CD14-positive monocyte (primary cell): ENCODE measurements around the gene RNF151. TPM values are rescaled to one million over a fixed set of nuclear protein-coding genes. Genes with fewer than 3 reads are reported as not detected.

Source experiments
- DNase-seq, 3 donors: peaks; one replicate each; pipeline ENCODE4 v3.0.0-alpha.2; 2011 to 2022
- H2AFZ ChIP-seq: 2 replicates; pipeline ENCODE4 v1.6.0; 2012; ENCODE audit warnings: mild to moderate bottlenecking, low read depth, low read length, inconsistent platforms; ENCODE audit not compliant: insufficient read depth, poor library complexity, severe bottlenecking
- H3K27ac ChIP-seq, 2 donors: 1 replicate in 1 of 2; 2 replicates in 1 of 2; pipeline ENCODE4 v1.5.1; 2012 to 2013; ENCODE audit warnings: low read length in 2 of 2, control low read depth in 1 of 2, inconsistent platforms in 1 of 2, low read depth in 1 of 2, mild to moderate bottlenecking in 1 of 2
- H3K27me3 ChIP-seq, 2 donors: one replicate each; pipeline versions ENCODE4 v1.6.0 to v1.6.1; 2011 to 2013; ENCODE audit warnings: low read length in 2 of 2; ENCODE audit not compliant: control insufficient read depth in 2 of 2, insufficient read depth in 2 of 2
- H3K36me3 ChIP-seq, 2 donors: replicated peaks in 1 of 2; 1 replicate in 1 of 2; 2 replicates in 1 of 2; pipeline versions ENCODE4 v1.5.1 to v1.6.1; 2012 to 2013; ENCODE audit warnings: low read length in 2 of 2, control low read depth in 1 of 2, inconsistent platforms in 1 of 2, mild to moderate bottlenecking in 1 of 2; ENCODE audit not compliant: insufficient read depth in 2 of 2, control insufficient read depth in 1 of 2
- H3K4me1 ChIP-seq, 2 donors: 1 replicate in 1 of 2; 2 replicates in 1 of 2; pipeline versions ENCODE4 v1.5.1 to v1.6.1; 2012 to 2013; ENCODE audit warnings: low read length in 2 of 2, control low read depth in 1 of 2, inconsistent platforms in 1 of 2, mild to moderate bottlenecking in 1 of 2, moderate library complexity in 1 of 2; ENCODE audit not compliant: insufficient read depth in 2 of 2, control insufficient read depth in 1 of 2
- H3K4me2 ChIP-seq: replicated peaks from 2 replicates; pipeline ENCODE3; 2012; ENCODE audit warnings: low read length, moderate library complexity, mild to moderate bottlenecking; ENCODE audit not compliant: poor library complexity, severe bottlenecking; ENCODE audit errors: extremely low read depth
- H3K4me3 ChIP-seq, 3 experiments: fragments of 200-600 bp in 1 of 3; sonication (generic) in 1 of 3; replicated peaks in 1 of 3; 1 replicate in 2 of 3; 2 replicates in 1 of 3; pipeline ENCODE4 v1.5.1; 2011 to 2013; ENCODE audit warnings: low read length in 3 of 3, mild to moderate bottlenecking in 3 of 3, control low read depth in 2 of 3, low read depth in 2 of 3, inconsistent platforms in 1 of 3, moderate library complexity in 1 of 3
- H3K79me2 ChIP-seq: 2 replicates; pipeline ENCODE4 v1.6.0; 2012; ENCODE audit warnings: mild to moderate bottlenecking, control low read depth, inconsistent platforms, low read length, moderate library complexity; ENCODE audit not compliant: insufficient read depth
- H3K9ac ChIP-seq: 2 replicates; pipeline ENCODE4 v1.6.0; 2017; ENCODE audit warnings: low read length, mild to moderate bottlenecking; ENCODE audit not compliant: insufficient read depth, poor library complexity, severe bottlenecking
- H3K9me3 ChIP-seq, 2 donors: replicated peaks in 1 of 2; 1 replicate in 1 of 2; 2 replicates in 1 of 2; pipeline versions ENCODE4 v1.5.1 to v1.6.1; 2012 to 2013; ENCODE audit warnings: low read length in 2 of 2, control low read depth in 1 of 2; ENCODE audit not compliant: control insufficient read depth in 1 of 2, insufficient read depth in 1 of 2
- H4K20me1 ChIP-seq: 2 replicates; pipeline ENCODE4 v1.6.0; 2012; ENCODE audit warnings: mild to moderate bottlenecking, low read length, control low read depth, moderate library complexity; ENCODE audit not compliant: insufficient read depth
- H3K27ac Mint-ChIP-seq, 7 donors: one replicate each; pipeline ENCODE4 v1.8.0; 2020; ENCODE audit warnings: mild to moderate bottlenecking in 7 of 7, mixed read lengths in 7 of 7, moderate library complexity in 6 of 7, inconsistent platforms in 2 of 7
- H3K27me3 Mint-ChIP-seq, 3 donors: one replicate each; pipeline ENCODE4 v1.8.0; 2021 to 2022; ENCODE audit warnings: low read depth in 3 of 3, mild to moderate bottlenecking in 3 of 3, mixed read lengths in 3 of 3, moderate library complexity in 3 of 3, inconsistent platforms in 1 of 3
- H3K36me3 Mint-ChIP-seq, 2 donors: one replicate each; pipeline ENCODE4 v1.8.0; 2020; ENCODE audit warnings: mixed read lengths in 2 of 2, inconsistent platforms in 1 of 2, mild to moderate bottlenecking in 1 of 2
- H3K4me1 Mint-ChIP-seq: one replicate; pipeline ENCODE4 v1.8.0; 2020; ENCODE audit warnings: mild to moderate bottlenecking, mixed read lengths
- H3K4me3 Mint-ChIP-seq, 2 donors: one replicate each; pipeline ENCODE4 v1.8.0; 2020; ENCODE audit warnings: mild to moderate bottlenecking in 2 of 2, mixed read lengths in 2 of 2, moderate library complexity in 1 of 2
- H3K9me3 Mint-ChIP-seq, 7 donors: one replicate each; pipeline ENCODE4 v1.8.0; 2020 to 2022; ENCODE audit warnings: mixed read lengths in 7 of 7, mild to moderate bottlenecking in 6 of 7, moderate library complexity in 6 of 7, inconsistent platforms in 2 of 7
- CTCF ChIP-seq: fragments of 200-600 bp; IDR thresholded peaks from one replicate; pipeline ENCODE4 v1.8.0; 2022; ENCODE audit warnings: antibody characterized with exemption, mild to moderate bottlenecking
- WGBS: methylation state at CpG from one replicate; pipeline ENCODE4 v1.1.5; 2013; ENCODE audit warnings: missing lambda C conversion rate; ENCODE audit not compliant: insufficient coverage; 5-methylcytosine and 5-hydroxymethylcytosine counted together
- intact Hi-C, 2 donors: fragments of 100-400 bp; cut with micrococcal nuclease; formaldehyde crosslinking; loops; one replicate each; pipeline versions ENCODE4 v1.15.0 to v1.15.1; 2023
- polyA plus RNA-seq, 3 donors: library from polyadenylated mRNA; depleted of rRNA in 1 of 3; unstranded in 2 of 3; stranded (reverse) in 1 of 3; fragments of 300-500 nt in 2 of 3; fragments of >200 nt in 1 of 3; fragmentation: Illumina TruSeq in 2 of 3; gene quantifications; 1 replicate in 2 of 3; 2 replicates in 1 of 3; pipeline ENCODE4 v1.2.3, GENCODE V29; 2012 to 2021

The RNF151 gene
- polyA plus RNA-seq, 3 donors, result not detected

GRCh38 chr16:2001456-2002355, 35.0 kb downstream of the RNF151 start:
- no peak for TF ChIP-seq CTCF
- peaks cover 43 to 65% of the 10 kb centered on the region in 2 donors for H3K36me3 Mint-ChIP-seq
- Histone ChIP-seq H3K36me3 (peaks cover 54 to 68% of the 10 kb centered on the region in 2 donors), H3K27me3 (no peaks in the 10 kb centered on the region), H3K4me1 (peaks cover 8 to 28% of the 10 kb centered on the region in 2 donors), H3K9ac (no peak overlapping the region), H3K4me3 (no peak overlapping the region), H3K9me3 (no peaks in the 10 kb centered on the region), H3K4me2 (no peak overlapping the region), H4K20me1 (peaks cover 47% of the 10 kb centered on the region), H3K27ac (no peak overlapping the region), H3K79me2 (peaks cover 32% of the 10 kb centered on the region), H2AFZ (no peak overlapping the region)
- H3K4me1 Mint-ChIP-seq, result peaks cover 20% of the 10 kb centered on the region
- H3K4me3 Mint-ChIP-seq, result no peak overlapping the region
- intact Hi-C loops, result loop anchor here (10.0 kb wide), 2 partner anchors 243 to 253 kb away; partner anchors contain the start of gene ECI1 (in 1 of the 2)
- no peak overlapping the region for H3K27ac Mint-ChIP-seq
- H3K27me3 Mint-ChIP-seq, result peaks cover 0 to 1% (median 0%) of the 10 kb centered on the region in 3 donors
- peaks cover 0 to 2% (median 0%) of the 10 kb centered on the region in 7 donors for H3K9me3 Mint-ChIP-seq
- 97% methylated on average over 52 of the region's 53 CpGs for WGBS
- DNase-seq, result no peak

GRCh38 chr16:2002406-2003230, 36.0 kb downstream of the RNF151 start:
- peaks cover 0 to 2% (median 0%) of the 10 kb centered on the region in 7 donors for H3K9me3 Mint-ChIP-seq
- H3K4me1 Mint-ChIP-seq, result peaks cover 28% of the 10 kb centered on the region
- peaks cover 0 to 1% (median 0%) of the 10 kb centered on the region in 3 donors for H3K27me3 Mint-ChIP-seq
- no peak for TF ChIP-seq CTCF
- H3K27ac Mint-ChIP-seq, result no peak overlapping the region
- DNase-seq, result no peak
- H3K9ac ChIP-seq, result no peak overlapping the region
- H3K36me3 Mint-ChIP-seq, result peaks cover 35 to 57% of the 10 kb centered on the region in 2 donors
- H3K79me2 ChIP-seq, result peaks cover 42% of the 10 kb centered on the region
- H3K27me3 ChIP-seq, result no peaks in the 10 kb centered on the region
- peaks cover 56% of the 10 kb centered on the region for H4K20me1 ChIP-seq
- H3K36me3 ChIP-seq, result peaks cover 51 to 59% of the 10 kb centered on the region in 2 donors
- H3K27ac ChIP-seq, result no peak overlapping the region
- H3K4me1 ChIP-seq, result peaks cover 14 to 37% of the 10 kb centered on the region in 2 donors
- no peaks in the 10 kb centered on the region for H3K9me3 ChIP-seq
- 98% methylated on average over 47 of the region's 47 CpGs for WGBS
- no peak overlapping the region for H3K4me2 ChIP-seq
- no peak overlapping the region for H2AFZ ChIP-seq
- no peak overlapping the region for H3K4me3 ChIP-seq
- H3K4me3 Mint-ChIP-seq, result no peak overlapping the region
- intact Hi-C loops, result loop anchor here (10.0 kb wide), 2 partner anchors 242 to 252 kb away; partner anchors contain the start of gene ECI1 (in 1 of the 2)
